H9 (cell line): ENCODE measurements around the gene FAF1. TPM values are rescaled to one million over a fixed set of nuclear protein-coding genes. Genes with fewer than 3 reads are reported as not detected.

Experiments used
- DNase-seq: peaks from one replicate; pipeline ENCODE4 v3.0.0-alpha.2; 2017
- H2AFZ ChIP-seq: one replicate; pipeline ENCODE4 v1.6.1; 2013; ENCODE audit warnings: mild to moderate bottlenecking, low read length, control low read depth, moderate library complexity
- H2AK5ac ChIP-seq: 2 replicates; pipeline ENCODE4 v1.6.1; 2013; ENCODE audit warnings: low read length, control low read depth, mixed read lengths; ENCODE audit not compliant: insufficient read length
- H2BK120ac ChIP-seq: one replicate; pipeline ENCODE4 v1.6.1; 2013; ENCODE audit warnings: low read depth, mild to moderate bottlenecking, low read length, control low read depth, inconsistent platforms; ENCODE audit not compliant: poor library complexity, severe bottlenecking
- H2BK12ac ChIP-seq: 2 replicates; pipeline ENCODE4 v1.6.1; 2013; ENCODE audit warnings: low read length, control low read depth, mixed read lengths, low read depth; ENCODE audit not compliant: insufficient read length
- H2BK15ac ChIP-seq: 2 replicates; pipeline ENCODE4 v1.6.1; 2013; ENCODE audit warnings: low read depth, low read length, control low read depth
- H2BK20ac ChIP-seq: one replicate; pipeline ENCODE4 v1.6.1; 2013; ENCODE audit warnings: low read depth, mild to moderate bottlenecking, low read length, control low read depth, inconsistent platforms; ENCODE audit not compliant: poor library complexity, severe bottlenecking
- H2BK5ac ChIP-seq: 2 replicates; pipeline ENCODE4 v1.6.1; 2013; ENCODE audit warnings: low read length, control low read depth, mixed read lengths; ENCODE audit not compliant: insufficient read length
- H3K14ac ChIP-seq: 2 replicates; pipeline ENCODE4 v1.6.1; 2013; ENCODE audit warnings: low read length, control low read depth; ENCODE audit not compliant: insufficient read depth
- H3K18ac ChIP-seq: 2 replicates; pipeline ENCODE4 v1.6.1; 2013; ENCODE audit warnings: low read depth, mild to moderate bottlenecking, mixed read lengths, low read length, control low read depth; ENCODE audit not compliant: insufficient read length
- H3K23ac ChIP-seq: 2 replicates; pipeline ENCODE4 v1.6.1; 2013; ENCODE audit warnings: low read length, control low read depth, mixed read lengths, low read depth; ENCODE audit not compliant: insufficient read length
- H3K23me2 ChIP-seq: 2 replicates; pipeline ENCODE4 v1.6.1; 2013; ENCODE audit warnings: low read depth, mild to moderate bottlenecking, mixed read lengths, low read length, control low read depth; ENCODE audit not compliant: insufficient read length, poor library complexity, severe bottlenecking
- H3K27ac ChIP-seq: 2 replicates; pipeline ENCODE4 v1.5.1; 2013; ENCODE audit warnings: low read length, control low read depth, mixed read lengths, low read depth; ENCODE audit not compliant: insufficient read length
- H3K27me3 ChIP-seq: 2 replicates; pipeline ENCODE4 v1.6.1; 2013; ENCODE audit warnings: low read length, control low read depth, inconsistent platforms; ENCODE audit not compliant: insufficient read depth
- H3K4ac ChIP-seq: 2 replicates; pipeline ENCODE4 v1.6.1; 2013; ENCODE audit warnings: low read depth, mild to moderate bottlenecking, control low read depth, inconsistent platforms, low read length, moderate library complexity
- H3K4me1 ChIP-seq: 2 replicates; pipeline ENCODE4 v1.6.1; 2013; ENCODE audit warnings: low read length, control low read depth, inconsistent platforms; ENCODE audit not compliant: insufficient read depth
- H3K4me2 ChIP-seq: 2 replicates; pipeline ENCODE4 v1.6.1; 2013; ENCODE audit warnings: low read length, control low read depth, mixed read lengths; ENCODE audit not compliant: insufficient read length, insufficient read depth
- H3K56ac ChIP-seq: 2 replicates; pipeline ENCODE4 v1.6.1; 2013; ENCODE audit warnings: low read depth, mild to moderate bottlenecking, mixed read lengths, low read length, control low read depth; ENCODE audit not compliant: insufficient read length
- H3K79me1 ChIP-seq: 2 replicates; pipeline ENCODE4 v1.6.1; 2013; ENCODE audit warnings: low read depth, mild to moderate bottlenecking, moderate library complexity, low read length, control low read depth, inconsistent platforms; ENCODE audit not compliant: insufficient read depth, poor library complexity, severe bottlenecking
- H3K79me2 ChIP-seq: 2 replicates; pipeline ENCODE4 v1.6.1; 2013; ENCODE audit warnings: low read length, control low read depth, inconsistent platforms; ENCODE audit not compliant: insufficient read depth
- H3K9ac ChIP-seq: 2 replicates; pipeline ENCODE4 v1.6.1; 2013; ENCODE audit warnings: low read length, control low read depth, mixed read lengths; ENCODE audit not compliant: insufficient read length; ENCODE audit errors: extremely low read depth
- H3K9me3 ChIP-seq: one replicate; pipeline ENCODE4 v1.6.1; 2013; ENCODE audit warnings: low read depth, low read length, inconsistent platforms; ENCODE audit not compliant: control insufficient read depth
- H3T11ph ChIP-seq: one replicate; pipeline ENCODE4 v1.6.1; 2013; ENCODE audit warnings: mild to moderate bottlenecking, low read length, control low read depth, inconsistent platforms
- H4K20me1 ChIP-seq: one replicate; pipeline ENCODE4 v1.6.1; 2013; ENCODE audit not compliant: control insufficient read depth, insufficient read length, insufficient read depth
- H4K5ac ChIP-seq: 2 replicates; pipeline ENCODE4 v1.6.1; 2013; ENCODE audit warnings: low read depth, mild to moderate bottlenecking, mixed read lengths, low read length, control low read depth; ENCODE audit not compliant: insufficient read length
- H4K8ac ChIP-seq: replicated peaks from 2 replicates; pipeline ENCODE4 v1.6.1; 2013; ENCODE audit warnings: low read length, control low read depth, mixed read lengths, low read depth; ENCODE audit not compliant: insufficient read length
- H4K91ac ChIP-seq: 2 replicates; pipeline ENCODE4 v1.6.1; 2013; ENCODE audit warnings: low read depth, mild to moderate bottlenecking, moderate library complexity, mixed read lengths, low read length, control low read depth; ENCODE audit not compliant: insufficient read length
- H3K27ac Mint-ChIP-seq, 3 experiments: 2 replicates in 2 of 3; 3 replicates in 1 of 3; pipeline ENCODE4 v1.8.0; 2020 to 2021; ENCODE audit warnings: mixed read lengths in 3 of 3, mild to moderate bottlenecking in 1 of 3, moderate library complexity in 1 of 3
- H3K27me3 Mint-ChIP-seq: 2 replicates; pipeline ENCODE4 v1.8.0; 2021; ENCODE audit warnings: low read depth, mild to moderate bottlenecking, moderate library complexity, mixed read lengths
- H3K36me3 Mint-ChIP-seq, 3 experiments: 2 replicates in 2 of 3; 3 replicates in 1 of 3; pipeline ENCODE4 v1.8.0; 2020 to 2021; ENCODE audit warnings: low read depth in 3 of 3, mixed read lengths in 3 of 3; ENCODE audit not compliant: insufficient read depth in 1 of 3
- H3K4me1 Mint-ChIP-seq, 2 experiments: 2 replicates each; pipeline ENCODE4 v1.8.0; 2020; ENCODE audit warnings: mixed read lengths in 2 of 2
- H3K4me3 Mint-ChIP-seq, 2 experiments: 2 replicates in 1 of 2; 3 replicates in 1 of 2; pipeline ENCODE4 v1.8.0; 2020 to 2021; ENCODE audit warnings: mild to moderate bottlenecking in 2 of 2, mixed read lengths in 2 of 2, moderate library complexity in 1 of 2
- H3K9me3 Mint-ChIP-seq, 2 experiments: 2 replicates in 1 of 2; 3 replicates in 1 of 2; pipeline ENCODE4 v1.8.0; 2020; ENCODE audit warnings: mild to moderate bottlenecking in 2 of 2, mixed read lengths in 2 of 2, moderate library complexity in 1 of 2
- WGBS: extraction: QIAGEN DNeasy Blood & Tissue Kit; methylation state at CpG from one replicate; pipeline ENCODE4 v1.1.7; 2013; ENCODE audit warnings: missing lambda C conversion rate, low lambda C conversion rate, mixed read lengths; ENCODE audit not compliant: insufficient read length; ENCODE audit errors: extremely low coverage; 5-methylcytosine and 5-hydroxymethylcytosine counted together
- total RNA-seq: library from RNA; stranded (reverse); gene quantifications from 2 replicates; pipeline ENCODE4 v1.2.1, GENCODE V29; 2021
- TF ChIP-seq, protein P1 (sequence below): fragments of 200-600 bp; sonication (generic); conservative IDR thresholded peaks from 3 replicates; pipeline ENCODE4 v1.8.0; 2021; ENCODE audit warnings: antibody characterized with exemption, mild to moderate bottlenecking

Gene FAF1
- total RNA-seq, 1 experiment from 2014 or later, result 60.8 TPM

DNA sequence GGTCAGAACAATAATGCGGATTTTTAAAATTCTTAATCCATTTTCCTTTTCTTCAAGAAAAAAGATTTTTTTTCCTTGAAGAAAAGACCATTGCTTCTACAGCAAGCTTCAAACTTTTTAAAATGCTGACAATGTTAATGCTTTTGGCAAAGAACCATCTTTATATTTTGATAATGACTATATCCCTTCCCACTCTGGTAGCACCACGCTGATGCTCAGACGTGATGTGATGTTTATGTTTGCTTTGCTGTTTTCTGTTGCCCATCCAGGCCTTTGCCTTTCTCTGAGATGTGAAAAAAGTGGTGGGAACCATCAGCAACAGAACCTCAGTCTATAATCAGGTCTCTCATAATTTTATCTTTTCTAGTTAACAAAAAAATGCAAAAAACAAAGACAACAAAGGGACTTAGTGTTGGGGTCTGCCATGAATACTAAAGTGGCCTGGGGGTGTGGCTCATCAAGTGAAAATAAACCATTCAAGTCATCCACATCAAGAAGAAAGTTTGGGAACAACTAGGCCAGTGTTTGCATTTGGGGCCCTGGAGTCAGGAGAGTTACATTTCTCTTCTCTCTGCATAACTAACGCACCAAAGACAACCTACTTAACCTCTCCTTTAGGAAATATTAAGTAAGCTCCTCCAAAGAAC lies 292.2 kb downstream of the FAF1 start:
- no peak overlapping the region for H3K23ac ChIP-seq

More for the DNA sequence above, 292.2 kb downstream of the FAF1 start:
- Mint-ChIP-seq H3K27ac (no peak overlapping the region; a peak in 2 of 7 replicates), H3K4me1 (peaks cover 16 to 25% of the 10 kb centered on the region in 2 experiments), H3K27me3 (no peaks in the 10 kb centered on the region), H3K36me3 (no peaks in the 10 kb centered on the region), H3K9me3 (no peaks in the 10 kb centered on the region), H3K4me3 (no peak overlapping the region)
- Histone ChIP-seq H2AFZ (no peak overlapping the region), H4K91ac (no peak overlapping the region), H3K9me3 (no peaks in the 10 kb centered on the region), H2BK20ac (no peak overlapping the region), H3K27ac (peak overlapping the region; percentile 23), H4K5ac (no peak overlapping the region), H3K14ac (no peak overlapping the region), H3T11ph (no peak overlapping the region), H4K8ac (no peak overlapping the region), H3K79me2 (no peaks in the 10 kb centered on the region), H3K79me1 (no peaks in the 10 kb centered on the region), H3K4me1 (peaks cover 5% of the 10 kb centered on the region; the same call in 1 of the 2 replicates), H3K23me2 (no peaks in the 10 kb centered on the region), H3K56ac (no peak overlapping the region), H4K20me1 (no peaks in the 10 kb centered on the region), H2AK5ac (no peak overlapping the region), H3K27me3 (no peaks in the 10 kb centered on the region), H3K18ac (no peak overlapping the region), H2BK120ac (no peak overlapping the region), H3K9ac (no peak overlapping the region), H2BK5ac (no peak overlapping the region), H2BK12ac (no peak overlapping the region), H3K4me2 (no peak overlapping the region), H3K4ac (no peak overlapping the region), H2BK15ac (no peak overlapping the region)
- no peak for DNase-seq
- TF ChIP-seq, protein P1, sequence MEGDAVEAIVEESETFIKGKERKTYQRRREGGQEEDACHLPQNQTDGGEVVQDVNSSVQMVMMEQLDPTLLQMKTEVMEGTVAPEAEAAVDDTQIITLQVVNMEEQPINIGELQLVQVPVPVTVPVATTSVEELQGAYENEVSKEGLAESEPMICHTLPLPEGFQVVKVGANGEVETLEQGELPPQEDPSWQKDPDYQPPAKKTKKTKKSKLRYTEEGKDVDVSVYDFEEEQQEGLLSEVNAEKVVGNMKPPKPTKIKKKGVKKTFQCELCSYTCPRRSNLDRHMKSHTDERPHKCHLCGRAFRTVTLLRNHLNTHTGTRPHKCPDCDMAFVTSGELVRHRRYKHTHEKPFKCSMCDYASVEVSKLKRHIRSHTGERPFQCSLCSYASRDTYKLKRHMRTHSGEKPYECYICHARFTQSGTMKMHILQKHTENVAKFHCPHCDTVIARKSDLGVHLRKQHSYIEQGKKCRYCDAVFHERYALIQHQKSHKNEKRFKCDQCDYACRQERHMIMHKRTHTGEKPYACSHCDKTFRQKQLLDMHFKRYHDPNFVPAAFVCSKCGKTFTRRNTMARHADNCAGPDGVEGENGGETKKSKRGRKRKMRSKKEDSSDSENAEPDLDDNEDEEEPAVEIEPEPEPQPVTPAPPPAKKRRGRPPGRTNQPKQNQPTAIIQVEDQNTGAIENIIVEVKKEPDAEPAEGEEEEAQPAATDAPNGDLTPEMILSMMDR, result no peak
- no CpG with 5 or more reads among the region's 4 CpGs for WGBS
